Calu3 (cell line): ENCODE results near the gene ASTL. TPM values are rescaled to one million over a fixed set of nuclear protein-coding genes. Genes with fewer than 3 reads are reported as not detected.

Source experiments
- BruUV-seq: library from RNA; stranded (reverse); fragments of 400-500 nt; replicated peaks from 2 replicates; lab custom pipeline; 2021; lab: Mats Ljungman, UMichigan
- CTCF ChIA-PET: fragments of 300-600 bp; sonication (Branson Sonifier 250); formaldehyde crosslinking; loops from one replicate; lab custom pipeline; 2022; ENCODE audit warnings: antibody characterized with exemption; lab: Charles Lee
- DNase-seq: peaks from one replicate; pipeline ENCODE4 v3.0.0; 2022
- H3K27ac Mint-ChIP-seq: one replicate; pipeline ENCODE4 v1.8.0; 2022; ENCODE audit warnings: mixed read lengths; ENCODE audit not compliant: unreplicated experiment
- H3K27me3 Mint-ChIP-seq: one replicate; pipeline ENCODE4 v1.8.0; 2022; ENCODE audit warnings: mixed read lengths; ENCODE audit not compliant: unreplicated experiment
- H3K36me3 Mint-ChIP-seq: one replicate; pipeline ENCODE4 v1.8.0; 2022; ENCODE audit warnings: mild to moderate bottlenecking, moderate library complexity, mixed read lengths; ENCODE audit not compliant: insufficient read depth, unreplicated experiment
- H3K4me1 Mint-ChIP-seq: one replicate; pipeline ENCODE4 v1.8.0; 2022; ENCODE audit warnings: mild to moderate bottlenecking, low read depth, mixed read lengths; ENCODE audit not compliant: unreplicated experiment
- H3K4me3 Mint-ChIP-seq: one replicate; pipeline ENCODE4 v1.8.0; 2022; ENCODE audit warnings: mild to moderate bottlenecking, low read depth, moderate library complexity, mixed read lengths; ENCODE audit not compliant: unreplicated experiment
- H3K9me3 Mint-ChIP-seq: one replicate; pipeline ENCODE4 v1.8.0; 2022; ENCODE audit warnings: low read depth, mixed read lengths; ENCODE audit not compliant: unreplicated experiment
- intact Hi-C: fragments of 100-400 bp; cut with micrococcal nuclease; formaldehyde crosslinking; loops from one replicate; pipeline ENCODE4 v1.10.0; 2022; ENCODE audit not compliant: unreplicated experiment
- total RNA-seq: library from RNA; stranded (reverse); gene quantifications from 2 replicates; pipeline ENCODE4 v1.2.3, GENCODE V29; 2022
- TF ChIP-seq, protein P1 (sequence below): fragments of 200-600 bp; IDR thresholded peaks from one replicate; pipeline ENCODE4 v1.8.0; 2022; ENCODE audit warnings: antibody characterized with exemption; ENCODE audit not compliant: unreplicated experiment

Gene ASTL
- total RNA-seq, 1 experiment from 2014 or later, result not detected

- Mint-ChIP-seq H3K27ac (no peak overlapping the region), H3K9me3 (no peaks in the 10 kb centered on the region), H3K36me3 (no peaks in the 10 kb centered on the region), H3K4me3 (no peak overlapping the region), H3K4me1 (no peaks in the 10 kb centered on the region), H3K27me3 (peaks cover 70% of the 10 kb centered on the region)
- no TSS peak for BruUV-seq
- DNase-seq, result no peak
- intact Hi-C loops, result no loop called here
- CTCF ChIA-PET, result no interaction called here
- TF ChIP-seq, protein P1, sequence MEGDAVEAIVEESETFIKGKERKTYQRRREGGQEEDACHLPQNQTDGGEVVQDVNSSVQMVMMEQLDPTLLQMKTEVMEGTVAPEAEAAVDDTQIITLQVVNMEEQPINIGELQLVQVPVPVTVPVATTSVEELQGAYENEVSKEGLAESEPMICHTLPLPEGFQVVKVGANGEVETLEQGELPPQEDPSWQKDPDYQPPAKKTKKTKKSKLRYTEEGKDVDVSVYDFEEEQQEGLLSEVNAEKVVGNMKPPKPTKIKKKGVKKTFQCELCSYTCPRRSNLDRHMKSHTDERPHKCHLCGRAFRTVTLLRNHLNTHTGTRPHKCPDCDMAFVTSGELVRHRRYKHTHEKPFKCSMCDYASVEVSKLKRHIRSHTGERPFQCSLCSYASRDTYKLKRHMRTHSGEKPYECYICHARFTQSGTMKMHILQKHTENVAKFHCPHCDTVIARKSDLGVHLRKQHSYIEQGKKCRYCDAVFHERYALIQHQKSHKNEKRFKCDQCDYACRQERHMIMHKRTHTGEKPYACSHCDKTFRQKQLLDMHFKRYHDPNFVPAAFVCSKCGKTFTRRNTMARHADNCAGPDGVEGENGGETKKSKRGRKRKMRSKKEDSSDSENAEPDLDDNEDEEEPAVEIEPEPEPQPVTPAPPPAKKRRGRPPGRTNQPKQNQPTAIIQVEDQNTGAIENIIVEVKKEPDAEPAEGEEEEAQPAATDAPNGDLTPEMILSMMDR, result no peak
Observed at GRCh38 chr2:96123936-96124335, 14.4 kb downstream of the ASTL start.

- peaks cover 76% of the 10 kb centered on the region for H3K27me3 Mint-ChIP-seq
- no peak overlapping the region for H3K4me3 Mint-ChIP-seq
- TF ChIP-seq, protein P1, result no peak
- CTCF ChIA-PET, result interaction anchor here (0.5 kb wide), 1 partner anchor 1758 kb away, joined by 6 read pairs; no protein-coding TSS in a partner anchor
- no peak for DNase-seq
- H3K27ac Mint-ChIP-seq, result no peak overlapping the region
- no peaks in the 10 kb centered on the region for H3K4me1 Mint-ChIP-seq
- H3K36me3 Mint-ChIP-seq, result no peaks in the 10 kb centered on the region
- no TSS peak for BruUV-seq
- intact Hi-C loops, result no loop called here
- no peaks in the 10 kb centered on the region for H3K9me3 Mint-ChIP-seq
Observed at GRCh38 chr2:96123290-96123689, 15.0 kb downstream of the ASTL start.

DNA sequence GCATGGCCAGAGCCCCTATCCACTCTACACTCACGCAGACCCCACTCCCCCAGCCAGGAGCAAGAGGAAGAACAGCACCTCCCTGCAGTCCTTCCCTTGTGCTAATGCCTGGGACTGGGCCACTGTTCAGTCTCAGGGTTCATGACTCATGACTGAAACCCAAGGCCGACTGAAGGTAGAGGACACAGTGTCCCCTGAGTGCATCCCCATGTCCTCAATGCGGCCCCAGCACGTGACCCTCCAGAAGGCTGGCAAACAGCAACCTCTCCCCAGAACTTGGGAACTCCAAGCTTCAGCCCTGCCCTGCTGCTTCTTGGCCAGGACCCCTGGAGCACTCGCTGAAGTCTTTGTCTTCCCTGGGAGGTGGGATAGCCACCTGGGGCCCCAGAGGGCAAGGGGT lies 15.9 kb downstream of the ASTL start:
- intact Hi-C loops, result no loop called here
- no TSS peak for BruUV-seq
- Mint-ChIP-seq H3K27ac (no peak overlapping the region), H3K4me3 (no peak overlapping the region), H3K9me3 (no peaks in the 10 kb centered on the region), H3K27me3 (peaks cover 85% of the 10 kb centered on the region), H3K36me3 (peaks cover 7% of the 10 kb centered on the region), H3K4me1 (no peaks in the 10 kb centered on the region)
- TF ChIP-seq, protein P1, result no peak
- CTCF ChIA-PET, result no interaction called here
- no peak for DNase-seq

- CTCF ChIA-PET, result no interaction called here
Observed at GRCh38 chr2:96121414-96121813, 16.9 kb downstream of the ASTL start.

More at GRCh38 chr2:96121414-96121813, 16.9 kb downstream of the ASTL start:
- Mint-ChIP-seq H3K27me3 (peaks cover 82% of the 10 kb centered on the region), H3K4me1 (no peaks in the 10 kb centered on the region), H3K36me3 (peaks cover 7% of the 10 kb centered on the region), H3K9me3 (no peaks in the 10 kb centered on the region), H3K4me3 (no peak overlapping the region), H3K27ac (no peak overlapping the region)
- no TSS peak for BruUV-seq
- no peak for DNase-seq
- TF ChIP-seq, protein P1, result no peak
- intact Hi-C loops, result no loop called here
